HG03095 (cell line): ENCODE measurements around the gene ZNF746.

Experiments
- ATAC-seq: cut with Tn5 transposase; IDR thresholded peaks from one replicate; pipeline ENCODE4 v1.9.1; 2021; ENCODE audit warnings: moderate library complexity; ENCODE audit not compliant: unreplicated experiment

The ZNF746 gene

DNA sequence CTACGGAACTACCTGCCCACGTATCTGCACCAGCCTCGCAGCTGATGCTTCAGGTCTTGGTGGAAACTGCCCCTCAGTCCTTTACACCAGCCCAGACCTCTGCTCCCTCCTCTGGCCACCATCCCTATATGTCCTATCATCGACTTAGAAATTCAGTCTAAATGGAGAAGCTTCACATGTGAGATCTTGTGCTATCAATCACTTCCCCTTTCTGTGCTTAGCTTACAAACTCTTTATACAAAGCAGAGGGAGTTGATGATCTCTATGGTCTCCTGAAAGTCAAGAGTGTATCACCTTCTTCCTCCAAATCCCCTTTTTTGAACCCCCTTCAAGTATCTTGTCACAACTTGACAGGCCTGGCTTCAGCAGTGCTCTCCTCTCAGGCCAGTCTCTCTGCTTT lies 67.4 kb downstream of the ZNF746 start:
- ATAC-seq = no peak

DNA sequence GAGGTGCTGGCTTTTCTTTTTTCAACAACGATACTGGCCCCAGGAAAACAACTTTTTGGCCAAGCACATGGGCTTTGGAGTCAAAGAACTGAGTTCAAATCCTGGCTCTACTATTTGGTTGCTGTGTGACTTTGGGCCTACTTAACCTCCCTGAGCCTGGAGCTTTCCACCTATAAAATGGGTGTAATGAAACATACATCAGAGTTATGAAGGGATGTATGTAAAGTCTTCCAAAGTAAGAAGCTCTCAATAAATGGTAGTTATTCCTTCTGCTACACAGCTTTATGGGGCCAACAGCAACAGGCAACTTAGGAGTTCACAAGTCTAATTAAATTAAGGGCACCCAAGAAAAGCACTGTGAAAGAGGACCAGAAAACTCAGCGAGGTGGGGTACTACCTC lies 69.7 kb downstream of the ZNF746 start:
- no peak for ATAC-seq

DNA sequence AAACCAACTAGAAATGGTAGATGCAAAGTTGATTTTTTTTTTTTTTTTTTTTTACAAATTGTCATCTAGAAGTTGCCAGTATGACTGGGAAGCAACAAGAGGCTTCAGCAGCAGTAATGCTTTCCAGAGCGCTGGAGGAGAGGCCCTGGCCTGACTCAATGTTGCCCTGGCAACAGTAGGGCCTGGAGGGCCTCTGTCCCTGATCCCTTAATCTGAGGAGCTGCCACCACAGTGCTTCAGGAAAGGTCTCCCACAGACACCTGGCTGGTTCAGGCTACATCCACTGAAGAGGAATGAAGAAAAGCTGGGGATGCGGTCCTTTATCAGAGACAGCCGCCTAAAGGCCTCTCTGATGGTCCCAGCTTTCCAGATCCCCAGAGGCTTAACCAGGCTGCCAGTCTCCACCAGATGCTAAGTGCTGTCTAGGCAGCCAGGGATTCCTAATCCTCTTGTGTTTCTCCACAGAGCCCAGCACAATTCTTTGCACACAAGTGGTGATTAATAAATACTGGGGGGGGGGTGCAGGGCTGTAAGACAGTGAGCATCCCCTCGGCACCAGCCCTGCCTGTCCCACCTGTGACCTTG lies 70.4 kb downstream of the ZNF746 start:
- no peak for ATAC-seq

DNA sequence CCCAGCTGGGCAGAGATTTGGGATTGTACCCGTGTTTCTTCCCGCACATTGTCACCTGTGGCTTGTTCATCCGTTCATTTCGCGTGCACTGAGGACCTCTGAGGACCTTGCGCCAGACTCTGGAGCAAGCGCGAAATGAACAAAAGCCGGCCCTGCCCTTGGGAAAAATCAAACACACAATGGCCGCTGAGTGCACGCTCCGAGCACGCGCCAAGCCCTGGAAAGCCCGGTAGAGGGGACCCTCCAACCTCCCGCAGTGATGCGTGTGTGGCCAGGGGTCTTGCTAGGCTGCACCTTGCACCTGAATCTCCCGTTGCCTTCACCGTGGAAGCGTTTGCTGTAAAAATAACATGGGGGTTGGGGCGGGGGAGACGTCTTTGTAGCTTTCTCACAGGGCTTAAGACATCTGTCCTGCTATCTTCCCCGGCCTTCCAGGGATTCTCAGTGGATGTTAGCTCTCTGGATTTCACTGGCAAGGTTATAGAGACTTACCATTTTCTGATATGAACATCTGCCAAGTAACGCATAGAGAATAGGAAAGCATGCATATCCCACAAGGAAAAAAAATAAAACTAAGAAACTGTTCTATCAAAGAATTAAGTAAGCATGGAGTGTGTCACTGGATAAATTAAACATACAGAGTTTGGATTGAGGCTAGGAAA lies 74.0 kb downstream of the ZNF746 start:
- ATAC-seq = no peak

DNA sequence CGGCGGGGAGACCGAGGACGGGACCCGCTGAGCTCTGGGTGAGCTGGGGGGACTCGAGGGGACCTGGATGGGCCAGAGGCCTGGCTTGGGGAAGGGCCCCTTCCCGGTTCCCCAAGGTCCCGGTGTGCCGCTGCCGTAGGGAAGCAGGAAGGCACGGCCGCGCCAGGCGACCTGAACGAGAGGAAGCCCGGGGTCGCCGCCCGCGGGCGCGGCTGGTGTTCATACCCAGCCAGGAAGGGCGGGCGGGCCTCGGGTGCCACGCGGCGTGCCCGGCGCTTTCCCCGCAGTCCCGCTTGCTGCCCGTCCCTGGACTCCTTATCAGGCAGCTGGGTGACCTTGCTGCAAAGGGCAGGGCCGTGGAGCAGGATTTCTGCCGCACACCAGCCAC lies 74.7 kb downstream of the ZNF746 start:
- ATAC-seq = no peak
